ENCODE measurements around the gene OXSR1.
"Not testable (repeated sequence)": the region's sequence is repeated elsewhere in the genome, so short reads cannot be mapped to it uniquely, and the experiment has no call there.

OXSR1 gene

GRCh38 chr3:38143511-38143910, 21.8 kb upstream of the OXSR1 start:
- no peak for DNase-seq (ENCODE audit: low read depth)

GRCh38 chr3:38146504-38146903, 18.8 kb upstream of the OXSR1 start:
- DNase-seq (ENCODE audit: low read depth), result no peak

GRCh38 chr3:38147421-38147820, 17.9 kb upstream of the OXSR1 start:
- no peak for DNase-seq (ENCODE audit: low read depth)

GRCh38 chr3:38148311-38148882, 16.9 kb upstream of the OXSR1 start:
- no peak for DNase-seq (ENCODE audit: low read depth)

GRCh38 chr3:38149708-38150107, 15.6 kb upstream of the OXSR1 start:
- no peak for DNase-seq (ENCODE audit: low read depth)

- no peak for DNase-seq (ENCODE audit: low read depth)
These were observed 14.4 kb upstream of the OXSR1 start for GRCh38 chr3:38150780-38151528.

- no peak for DNase-seq (ENCODE audit: low read depth)
These were observed 13.6 kb upstream of the OXSR1 start for GRCh38 chr3:38151667-38152265.

GRCh38 chr3:38152609-38153008, 12.7 kb upstream of the OXSR1 start:
- no peak for DNase-seq (ENCODE audit: low read depth)

GRCh38 chr3:38153221-38153620, 12.1 kb upstream of the OXSR1 start:
- DNase-seq (ENCODE audit: low read depth), result no peak

- peak; percentile 88 for DNase-seq (ENCODE audit: low read depth)
These were observed 11.3 kb upstream of the OXSR1 start for GRCh38 chr3:38154033-38154494.

GRCh38 chr3:38154625-38155255, 10.6 kb upstream of the OXSR1 start:
- no peak for DNase-seq (ENCODE audit: low read depth)

GRCh38 chr3:38155825-38156224, 9.5 kb upstream of the OXSR1 start:
- DNase-seq (ENCODE audit: low read depth), result no peak

- DNase-seq (ENCODE audit: low read depth), result no peak
These were observed 8.2 kb upstream of the OXSR1 start for GRCh38 chr3:38157117-38157516.

- peak; percentile 28 for DNase-seq (ENCODE audit: low read depth)
These were observed 7.7 kb upstream of the OXSR1 start for GRCh38 chr3:38157595-38157994.

GRCh38 chr3:38158472-38158871, 6.9 kb upstream of the OXSR1 start:
- DNase-seq (ENCODE audit: low read depth), result no peak

- DNase-seq (ENCODE audit: low read depth), result not testable (repeated sequence)
These were observed 4.6 kb upstream of the OXSR1 start for GRCh38 chr3:38160704-38161103.

- DNase-seq (ENCODE audit: low read depth), result no peak
These were observed 2.1 kb upstream of the OXSR1 start for GRCh38 chr3:38163117-38163840.

GRCh38 chr3:38163841-38164642, 1.3 kb upstream of the OXSR1 start:
- DNase-seq (ENCODE audit: low read depth), result no peak

- no peak for DNase-seq (ENCODE audit: low read depth)
These were observed 740 bp upstream of the OXSR1 start for GRCh38 chr3:38164643-38164951.

- peak; percentile 63 for DNase-seq (ENCODE audit: low read depth)
These were observed 518 bp downstream of the OXSR1 start for GRCh38 chr3:38165722-38166387.

- no peak for DNase-seq (ENCODE audit: low read depth)
These were observed 2.3 kb downstream of the OXSR1 start for GRCh38 chr3:38167591-38167990.

All from iris pigment epithelial cell (primary cell).